Measurements from ENCODE around the gene VARS1.

- no peak for TF ChIP-seq CTCF (IDR thresholded peaks at IDR 0.05; ENCODE audit: low read length)
- TF ChIP-seq EZH2 (optimal IDR thresholded peaks at IDR 0.05; ENCODE audit: low read depth, low read length): no peak
- no peak for TF ChIP-seq EZH2phosphoT487 (IDR thresholded peaks at IDR 0.05; ENCODE audit: low read length)
Observed at GRCh38 chr6:31821301-31822035, 25.9 kb upstream of the VARS1 start.

Data from MM.1S (cell line).